GM19043 (cell line): ENCODE results near the gene DBNDD2.
A peak's percentile ranks its signal among the peaks of the same experiment; 100 is the strongest.

ENCODE experiments used
- ATAC-seq: cut with Tn5 transposase; IDR thresholded peaks from one replicate; pipeline ENCODE4 v1.9.1; 2021; ENCODE audit warnings: low read depth; ENCODE audit not compliant: unreplicated experiment

Gene DBNDD2, protein sequence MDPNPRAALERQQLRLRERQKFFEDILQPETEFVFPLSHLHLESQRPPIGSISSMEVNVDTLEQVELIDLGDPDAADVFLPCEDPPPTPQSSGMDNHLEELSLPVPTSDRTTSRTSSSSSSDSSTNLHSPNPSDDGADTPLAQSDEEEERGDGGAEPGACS

DNA sequence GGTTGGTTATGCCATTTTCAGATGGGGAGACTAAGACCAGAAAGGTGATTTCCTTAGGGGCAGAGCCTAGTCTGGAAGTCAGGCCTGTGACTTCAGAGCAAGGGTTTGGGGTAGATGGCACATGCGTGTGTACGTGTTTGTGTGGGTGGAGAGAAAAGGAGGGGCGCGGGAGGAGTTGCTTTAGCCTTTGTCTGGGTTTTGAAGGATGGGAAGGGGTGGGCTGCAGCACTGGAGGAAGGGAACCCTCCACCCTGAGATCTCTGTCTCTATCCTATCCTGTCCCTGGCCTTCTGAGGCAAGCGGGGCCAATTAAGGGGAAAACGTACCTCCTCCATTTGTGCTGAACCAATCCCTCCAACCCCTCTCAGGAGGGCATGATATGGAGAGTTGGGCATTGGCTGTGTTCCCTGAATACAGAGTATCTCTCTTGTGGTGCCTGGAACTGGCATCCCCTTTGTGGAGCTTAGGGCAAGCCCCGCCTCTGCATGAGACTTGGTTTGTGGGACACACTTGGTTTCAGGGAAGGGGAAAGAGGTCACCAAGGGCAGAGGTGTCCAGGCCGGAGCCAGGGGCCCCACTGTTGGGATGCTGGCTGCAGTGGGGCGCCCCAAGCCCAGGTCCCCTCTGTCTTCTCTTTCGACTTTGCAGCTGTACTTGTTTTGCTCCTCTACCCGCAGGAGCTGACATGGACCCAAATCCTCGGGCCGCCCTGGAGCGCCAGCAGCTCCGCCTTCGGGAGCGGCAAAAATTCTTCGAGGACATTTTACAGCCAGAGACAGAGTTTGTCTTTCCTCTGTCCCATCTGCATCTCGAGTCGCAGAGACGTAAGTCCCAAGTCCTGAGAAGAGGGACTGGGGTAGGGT, at the start of gene DBNDD2:
TSS of gene DBNDD2 (plus strand) at position 507 of the 863 bp plus-strand sequence. CDS start at position 686, 179 bp downstream.
- ATAC-seq = no peak

DNA sequence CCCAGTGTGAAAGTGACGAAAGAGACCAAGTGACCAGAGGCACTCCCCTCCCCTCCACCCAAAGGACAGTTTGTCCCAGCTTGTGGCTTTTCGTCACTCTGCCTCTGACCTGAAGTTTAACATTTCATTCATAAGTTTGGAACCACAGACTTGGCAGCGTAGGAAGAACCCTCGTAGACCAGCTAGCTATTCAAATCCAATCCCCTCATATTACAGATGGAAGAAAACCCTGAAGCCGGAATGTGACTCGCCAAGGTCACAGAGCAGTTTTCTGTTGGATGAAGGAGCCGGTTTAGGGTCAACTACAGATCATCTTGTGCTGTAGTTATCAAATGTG, 49.1 kb upstream of the DBNDD2 start:
- ATAC-seq = no peak

DNA sequence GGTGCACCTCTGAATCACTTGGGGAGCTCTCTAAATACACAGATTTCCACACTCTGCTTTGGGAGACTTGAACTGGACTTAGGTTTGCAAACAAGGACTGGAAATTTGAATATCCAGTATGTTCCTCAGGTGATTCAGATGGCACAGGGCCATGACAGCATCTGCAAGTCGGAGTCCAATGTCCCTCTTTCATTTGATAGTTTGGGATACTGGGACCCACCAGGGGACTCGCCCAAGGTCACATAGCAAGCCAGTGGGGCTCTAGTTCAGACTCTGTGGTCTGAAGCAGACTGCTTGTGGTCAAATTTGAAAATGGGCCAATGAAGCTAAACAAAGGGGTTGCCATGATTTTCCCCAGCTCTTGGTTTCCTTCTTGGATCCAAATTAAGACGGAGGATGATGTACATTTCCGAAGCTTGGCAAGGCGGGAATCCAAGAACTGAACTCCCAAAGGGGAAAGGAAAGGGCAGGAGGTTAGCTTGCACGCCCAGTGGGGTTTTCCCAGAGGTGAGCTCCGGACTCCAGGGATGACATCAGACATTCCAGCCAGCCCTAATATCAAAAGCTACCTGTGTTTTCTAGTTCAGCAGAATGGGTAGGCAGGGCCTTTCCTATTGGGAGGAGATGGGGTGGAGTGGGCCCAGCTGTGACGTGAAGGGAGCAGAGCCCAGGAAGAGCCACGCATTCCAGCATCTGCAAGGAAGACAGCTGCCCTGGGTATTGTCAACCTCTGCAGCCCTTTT, 48.5 kb upstream of the DBNDD2 start:
- ATAC-seq = no peak

DNA sequence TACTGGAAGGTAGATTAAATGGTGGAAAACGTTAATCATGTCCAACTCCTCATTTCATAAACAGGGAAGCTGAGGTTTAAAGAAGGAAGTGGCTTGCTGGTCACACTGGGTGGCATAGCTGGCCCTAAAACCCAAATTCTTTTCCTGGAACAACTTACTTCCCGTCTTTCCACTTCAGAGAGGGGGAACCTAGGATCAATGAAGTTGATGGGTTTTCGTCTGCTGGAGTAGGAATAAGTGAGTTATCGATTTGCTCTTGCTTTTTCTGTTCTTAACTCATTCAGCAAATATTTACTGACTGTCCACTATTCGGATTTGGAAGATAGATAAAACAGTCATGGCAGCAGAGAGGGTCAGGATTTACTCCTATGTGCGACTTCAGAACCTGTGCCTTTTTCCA, 46.3 kb upstream of the DBNDD2 start:
- ATAC-seq = no peak

DNA sequence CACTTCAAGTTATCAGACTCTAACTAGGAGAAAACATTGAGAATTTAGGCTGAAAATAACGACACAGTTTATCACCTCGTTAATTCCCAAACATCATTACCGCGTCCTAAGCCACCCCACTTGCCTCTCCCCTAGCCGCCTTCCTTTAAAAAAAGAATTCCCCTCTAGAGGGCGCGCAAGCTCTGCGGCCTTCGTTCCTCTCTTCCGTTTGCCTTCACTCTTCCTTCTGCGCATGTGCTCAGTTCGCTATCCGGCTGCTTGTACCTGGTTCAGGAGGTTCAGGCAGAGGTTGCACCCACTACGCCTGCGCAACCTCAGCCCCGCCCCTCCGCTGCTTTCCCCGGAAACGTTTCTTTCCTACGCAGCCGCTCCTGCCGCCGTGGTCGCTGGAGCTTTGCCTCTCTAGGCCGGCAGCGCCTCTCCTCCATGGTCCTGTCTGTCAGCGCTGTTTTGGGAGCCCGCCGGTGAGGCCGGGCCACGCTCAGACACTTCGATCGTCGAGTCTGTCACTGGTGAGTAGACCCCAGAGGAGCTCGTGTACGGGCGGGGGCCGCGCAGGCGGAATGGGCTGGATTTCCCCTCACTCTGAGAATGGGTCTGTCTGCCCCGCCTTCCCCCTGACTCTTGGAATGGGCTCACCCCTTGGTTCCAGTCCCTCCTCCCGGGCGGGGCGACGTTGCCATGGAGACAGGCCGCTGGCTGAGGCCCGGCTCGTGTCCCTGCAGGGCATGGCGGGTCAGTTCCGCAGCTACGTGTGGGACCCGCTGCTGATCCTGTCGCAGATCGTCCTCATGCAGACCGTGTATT, 45.1 kb upstream of the DBNDD2 start, which contains the start of gene SYS1:
TSS of gene SYS1 (plus strand) at position 353 of the 807 bp plus-strand sequence. CDS start at position 729, 376 bp downstream.
- ATAC-seq = peak; percentile 74

DNA sequence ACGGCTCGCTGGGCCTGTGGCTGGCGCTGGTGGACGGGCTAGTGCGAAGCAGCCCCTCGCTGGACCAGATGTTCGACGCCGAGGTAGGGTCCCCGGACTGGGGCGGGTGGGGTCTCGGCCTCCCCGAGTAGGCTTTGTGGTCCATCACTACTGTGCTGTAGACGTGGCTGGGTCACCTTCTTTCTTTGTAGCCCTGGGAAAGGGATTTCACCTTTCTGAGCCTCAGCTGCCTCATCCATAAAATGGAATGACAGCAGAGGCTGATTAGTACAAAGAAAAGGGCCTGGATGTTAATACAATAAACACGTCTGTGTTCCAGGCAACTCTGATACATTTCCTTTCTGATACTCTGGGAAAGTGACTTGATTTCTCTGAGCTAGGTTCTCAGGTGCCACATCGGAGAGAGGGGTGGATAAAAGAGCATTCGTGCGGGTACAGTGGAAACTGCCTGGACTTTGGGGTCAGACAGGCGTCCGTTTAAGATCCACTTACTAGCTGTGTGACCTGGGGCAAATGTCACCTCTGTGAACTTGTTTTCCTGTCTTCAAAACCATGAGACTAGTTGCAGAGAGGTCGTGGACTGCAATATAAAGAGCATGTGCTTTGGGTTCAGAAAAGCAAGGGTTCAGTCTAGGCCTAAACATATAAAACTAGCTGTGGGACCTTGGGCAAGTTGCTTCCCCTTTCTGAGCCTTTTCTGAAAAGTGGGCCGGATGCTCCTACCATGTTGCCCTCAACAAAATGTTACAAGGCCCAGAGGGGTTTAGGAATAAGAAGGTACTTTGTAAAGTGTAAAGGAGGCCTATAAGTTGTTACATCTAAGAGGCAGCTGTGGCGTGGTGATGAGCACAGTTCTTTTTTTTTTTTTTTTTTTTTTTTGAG, 44.2 kb upstream of the DBNDD2 start:
- no peak for ATAC-seq

DNA sequence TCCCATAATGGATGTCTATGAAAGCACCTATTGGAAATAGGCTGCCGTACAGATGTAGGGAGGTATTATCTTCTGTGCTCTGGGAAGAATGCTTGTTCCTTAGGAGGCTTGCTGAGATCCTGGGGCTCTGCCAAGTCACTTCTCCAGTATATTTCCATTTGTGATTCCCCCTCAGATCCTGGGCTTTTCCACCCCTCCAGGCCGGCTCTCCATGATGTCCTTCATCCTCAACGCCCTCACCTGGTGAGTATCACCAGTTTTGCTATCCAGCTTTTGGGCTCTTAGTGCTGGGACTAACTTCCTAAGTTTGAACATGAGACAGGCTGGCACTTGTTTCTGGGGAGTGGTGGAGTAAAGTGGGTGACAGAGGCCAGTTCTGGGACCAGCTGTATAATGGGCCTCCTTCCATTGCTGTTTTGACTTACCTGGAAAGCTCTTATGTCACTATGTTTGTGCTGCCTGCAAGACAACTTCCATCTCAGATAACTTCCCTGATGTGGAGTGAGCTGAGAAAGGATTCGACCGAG, 42.6 kb upstream of the DBNDD2 start:
- ATAC-seq = no peak

DNA sequence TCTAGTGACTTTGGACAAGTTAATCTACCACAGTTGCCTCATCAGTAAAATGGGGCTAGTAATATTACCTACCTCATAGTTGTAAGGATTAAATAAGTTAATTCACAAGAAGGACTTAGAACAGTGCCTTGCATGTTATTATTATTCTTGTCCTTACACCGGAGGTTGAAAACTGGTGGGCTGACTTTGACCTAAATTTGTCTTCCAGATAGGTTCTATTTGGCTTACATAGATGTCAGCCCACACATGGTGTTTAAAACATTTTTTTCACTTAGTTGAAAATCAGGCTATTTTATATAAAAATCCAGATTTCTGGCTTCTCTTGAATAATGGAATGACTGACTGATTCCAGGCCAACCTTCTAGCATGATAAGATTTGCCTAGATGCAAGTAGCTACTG, 41.9 kb upstream of the DBNDD2 start:
- ATAC-seq = no peak

DNA sequence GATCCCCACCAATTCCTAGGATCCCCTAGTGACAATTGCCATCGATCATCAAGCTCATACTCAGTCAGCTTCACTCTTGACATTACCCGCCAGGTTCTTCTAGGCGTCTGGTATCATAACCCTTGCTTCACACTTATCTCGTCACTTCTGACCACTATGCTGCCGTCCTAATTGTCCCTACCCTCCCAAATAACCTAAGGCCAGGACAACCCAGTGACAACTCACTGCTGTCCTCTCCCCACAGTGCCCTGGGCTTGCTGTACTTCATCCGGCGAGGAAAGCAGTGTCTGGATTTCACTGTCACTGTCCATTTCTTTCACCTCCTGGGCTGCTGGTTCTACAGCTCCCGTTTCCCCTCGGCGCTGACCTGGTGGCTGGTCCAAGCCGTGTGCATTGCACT, 41.5 kb upstream of the DBNDD2 start:
- ATAC-seq = no peak

DNA sequence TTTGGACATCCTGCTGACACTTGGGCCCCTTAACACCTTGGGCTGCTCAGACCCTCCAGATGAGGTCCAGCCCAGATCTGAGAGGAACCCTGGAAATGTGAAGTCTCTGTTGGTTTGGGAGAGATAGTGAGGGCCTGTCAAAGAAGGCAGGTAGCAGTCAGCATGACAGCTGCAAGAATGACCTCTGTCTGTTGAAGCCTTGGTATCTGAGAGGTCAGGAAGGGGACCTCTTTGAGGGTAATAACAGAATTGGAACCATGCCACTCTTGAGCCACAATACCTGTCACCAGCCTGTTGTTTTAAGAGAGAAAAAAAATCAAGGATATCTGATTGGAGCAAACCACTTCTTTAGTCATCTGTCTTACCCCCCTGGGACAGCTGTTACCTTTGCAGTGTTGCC, 41.0 kb upstream of the DBNDD2 start:
- ATAC-seq = no peak

DNA sequence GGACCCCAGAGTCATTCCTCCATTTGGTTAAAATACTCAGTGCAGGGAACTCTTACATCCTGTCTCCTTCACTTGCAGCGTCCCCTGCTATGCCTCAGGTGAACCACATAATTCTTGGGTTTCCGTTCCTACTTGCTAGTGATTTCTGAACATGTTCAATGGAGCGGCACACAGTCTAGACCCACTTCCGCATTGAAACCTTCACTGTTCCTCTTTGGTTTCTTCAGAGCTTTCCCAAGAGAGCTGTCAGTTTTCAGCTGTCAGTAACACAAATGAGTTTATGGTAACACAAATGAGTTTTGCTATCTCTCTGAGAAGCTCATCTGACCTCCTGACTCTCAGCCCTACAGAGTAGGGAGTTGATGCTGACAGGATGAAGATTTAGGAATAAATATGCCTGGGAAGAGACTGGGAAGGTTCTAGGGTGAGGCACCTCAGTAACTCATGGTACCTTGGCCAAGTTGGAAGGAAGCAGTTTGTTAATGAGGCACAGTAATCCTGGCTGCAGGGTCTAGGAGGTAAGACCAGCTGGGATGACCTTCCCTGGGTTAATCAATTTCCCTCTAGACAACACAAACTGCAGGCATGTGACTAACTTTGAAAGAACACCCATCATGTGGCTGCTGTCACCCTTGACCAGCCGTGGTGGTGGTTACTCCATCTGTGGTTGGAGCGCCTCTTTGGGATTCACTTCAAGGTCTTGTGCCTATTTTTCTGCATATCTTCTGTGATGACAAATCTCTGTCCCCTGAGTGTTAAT, 39.7 kb upstream of the DBNDD2 start:
- ATAC-seq = peak; percentile 80

DNA sequence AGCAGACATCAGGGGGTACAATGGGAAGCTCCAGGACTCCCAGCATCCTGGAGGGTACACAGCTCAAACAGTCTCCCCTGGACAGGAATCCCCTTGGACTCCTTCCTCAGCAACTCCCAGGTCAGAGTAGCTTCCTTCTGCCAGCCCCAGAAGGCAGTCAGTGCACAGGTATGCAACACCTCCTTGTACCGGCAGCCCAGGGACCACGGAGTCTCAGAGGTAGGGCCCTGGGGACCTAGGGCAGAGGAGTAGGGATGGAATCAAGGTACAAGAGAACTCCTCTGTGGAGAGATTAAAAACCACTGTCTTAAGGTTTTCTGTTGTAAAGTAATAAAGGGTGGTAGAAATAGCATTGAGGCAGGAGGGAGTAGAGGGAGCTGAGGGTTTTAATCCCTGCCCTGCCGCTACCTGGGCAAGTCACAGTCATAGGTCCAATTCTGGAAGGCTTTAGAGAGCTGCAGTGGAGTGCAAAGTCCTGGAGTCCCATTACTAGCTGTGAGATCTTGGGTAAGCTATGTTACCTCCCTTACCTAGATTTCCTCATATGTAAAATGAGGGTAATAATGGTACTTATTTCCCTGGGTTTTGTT, 37.4 kb upstream of the DBNDD2 start:
- no peak for ATAC-seq

DNA sequence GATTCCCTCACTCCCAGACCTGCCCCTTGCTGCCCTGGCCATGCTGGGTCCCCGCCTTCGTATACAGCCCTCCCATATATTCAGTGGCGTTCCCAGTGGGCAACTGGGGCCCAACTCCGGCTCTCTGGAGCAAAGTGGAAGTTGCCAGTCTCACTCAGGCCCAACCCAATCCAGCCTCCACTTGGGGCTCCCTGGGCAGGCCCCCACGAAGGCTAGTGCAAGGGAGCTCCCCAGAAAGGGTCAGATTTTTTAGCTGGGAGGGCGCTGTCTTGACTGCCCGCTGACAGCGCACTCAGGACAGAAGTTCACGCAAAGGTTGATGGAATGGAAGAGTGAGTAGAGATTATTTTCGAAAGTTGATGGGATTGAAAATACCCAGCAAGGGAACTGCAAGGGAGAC, 35.8 kb upstream of the DBNDD2 start:
- no peak for ATAC-seq

DNA sequence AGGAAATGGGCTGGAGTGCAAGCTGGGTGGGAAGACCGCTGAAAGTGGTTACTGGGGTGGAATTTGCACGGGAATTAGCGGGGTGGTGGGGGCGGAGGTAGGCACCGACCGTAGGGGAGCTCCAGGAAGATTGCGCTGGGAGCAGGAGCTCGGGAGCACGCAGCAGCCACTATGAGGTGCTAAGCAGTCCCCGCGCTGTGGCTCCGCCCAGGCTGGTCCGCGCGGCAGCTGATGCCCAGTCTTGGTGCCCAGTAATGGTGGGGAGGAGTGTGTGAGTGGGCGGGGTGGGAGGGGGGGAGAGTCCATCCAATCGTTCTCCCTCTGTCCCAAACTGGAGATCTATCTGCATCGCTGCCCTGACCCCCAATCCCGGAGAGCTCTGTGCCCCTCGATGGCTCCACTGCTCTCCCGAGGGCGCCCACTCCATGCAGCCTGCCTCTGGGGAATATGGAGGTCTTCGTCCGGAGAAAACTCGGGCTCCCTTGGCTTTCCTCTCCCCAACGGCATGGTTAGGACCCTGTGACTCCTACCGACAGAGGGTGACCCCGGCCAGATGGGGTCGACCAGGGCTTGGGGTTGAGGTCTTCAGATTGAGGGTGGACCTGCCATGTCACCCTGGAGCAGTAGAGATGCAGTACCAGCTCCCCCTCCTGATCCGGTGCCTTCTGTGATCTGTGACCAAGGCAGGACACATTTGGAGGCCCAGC, 35.3 kb upstream of the DBNDD2 start:
- ATAC-seq = no peak

DNA sequence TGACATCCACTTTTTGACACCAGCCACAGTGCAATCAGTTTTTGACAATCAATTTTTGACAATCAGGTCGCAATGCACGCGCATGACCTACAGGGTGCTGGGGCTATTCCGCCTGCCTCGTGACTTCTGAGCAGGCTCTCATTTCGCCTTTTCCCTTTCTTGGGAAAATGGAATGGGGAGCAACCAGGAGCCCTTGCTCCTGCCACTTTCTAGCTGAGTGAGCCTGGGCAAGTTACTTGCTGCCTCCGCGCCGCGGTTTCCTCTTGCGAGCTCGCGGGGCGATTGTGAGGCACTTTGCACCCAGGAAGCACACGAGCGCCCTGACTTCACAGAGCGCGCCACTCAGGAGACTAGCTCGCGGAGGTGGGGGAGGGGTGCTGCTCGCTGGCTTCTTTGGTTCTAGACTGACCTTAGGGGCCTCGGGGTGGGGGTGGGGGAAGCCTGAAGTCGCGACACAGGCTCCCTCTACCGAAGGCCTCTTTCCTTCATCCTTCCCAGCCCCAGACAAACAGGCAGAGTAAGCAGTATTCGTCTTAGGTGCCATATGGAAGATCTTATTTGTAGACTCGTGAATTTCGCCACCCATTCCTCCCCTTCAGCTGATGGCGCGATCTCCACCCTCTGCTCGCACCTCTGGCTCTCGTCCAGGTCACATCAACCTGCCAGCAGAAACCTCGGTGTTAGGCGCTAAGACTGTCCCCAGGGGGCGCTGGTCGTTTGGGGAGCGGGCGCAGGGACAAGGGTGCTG, 34.6 kb upstream of the DBNDD2 start:
- no peak for ATAC-seq

DNA sequence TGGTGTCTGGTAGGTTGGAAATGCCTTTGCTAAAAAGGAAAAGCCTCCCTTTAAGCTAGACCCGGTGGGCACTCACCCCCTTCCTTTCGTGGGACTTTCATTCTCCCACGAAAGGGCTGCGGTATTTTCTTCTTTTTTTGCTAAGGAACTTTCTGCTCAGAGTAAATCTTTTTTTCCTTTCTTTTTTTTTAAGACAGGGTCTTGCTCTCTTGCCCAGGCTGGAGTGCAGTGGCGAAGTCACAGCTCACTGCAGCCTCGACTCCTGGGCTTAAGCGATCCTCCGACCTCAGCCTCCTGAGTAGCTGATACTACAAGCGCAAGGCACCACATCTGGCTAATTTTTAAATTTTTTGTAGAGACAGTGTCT, 34.0 kb upstream of the DBNDD2 start:
- ATAC-seq = no peak

DNA sequence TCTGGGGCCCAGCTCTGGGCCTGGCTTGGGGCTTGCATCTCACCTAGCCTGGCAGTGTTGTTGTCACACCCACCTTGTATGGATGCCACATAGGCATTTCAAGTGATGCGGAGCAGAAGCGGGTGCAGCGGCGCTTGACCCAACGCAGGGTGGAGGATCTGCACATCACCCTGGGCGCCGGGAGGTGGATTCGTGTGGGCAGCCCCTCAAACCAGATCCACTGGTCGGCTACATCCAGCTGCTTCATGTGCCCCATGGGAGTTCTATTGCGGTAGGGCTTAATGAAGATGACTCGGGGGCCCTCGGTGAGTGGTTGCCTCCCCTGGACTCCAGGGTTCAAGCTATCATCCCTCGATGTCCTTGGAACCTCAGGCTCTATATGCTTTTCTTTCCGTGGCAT, 33.1 kb upstream of the DBNDD2 start:
- no peak for ATAC-seq
